ENCODE data around the gene MRM3.
"Not testable (repeated sequence)": the region's sequence is repeated elsewhere in the genome, so short reads cannot be mapped to it uniquely, and the experiment has no call there.

The MRM3 gene

GRCh38 chr17:828761-829160 lies 46.6 kb downstream of the MRM3 start:
- no peak for TF ChIP-seq CTCF (IDR thresholded peaks at IDR 0.05; ENCODE audit: low read depth, low read length)
- no peak overlapping the region for H3K4me3 ChIP-seq (ENCODE audit: low read depth, low read length)
- no peak for DNase-seq (ENCODE audit: low read depth, low spot score)
- in situ Hi-C loops (cut with HindIII; ENCODE audit: low sequenced_read_pairs): no loop called here

GRCh38 chr17:829614-830013 lies 47.5 kb downstream of the MRM3 start:
- DNase-seq (ENCODE audit: low read depth, low spot score); in situ Hi-C loops (cut with HindIII; ENCODE audit: low sequenced_read_pairs); H3K4me3 ChIP-seq (ENCODE audit: low read depth, low read length): not testable (repeated sequence)

GRCh38 chr17:830381-830780 lies 48.2 kb downstream of the MRM3 start:
- no peak overlapping the region for H3K4me3 ChIP-seq (ENCODE audit: low read depth, low read length)
- in situ Hi-C loops (cut with HindIII; ENCODE audit: low sequenced_read_pairs): no loop called here
- TF ChIP-seq CTCF (IDR thresholded peaks at IDR 0.05; ENCODE audit: low read depth, low read length): no peak
- no peak for DNase-seq (ENCODE audit: low read depth, low spot score)

- DNase-seq (ENCODE audit: low read depth, low spot score): no peak
- no peak overlapping the region for H3K4me3 ChIP-seq (ENCODE audit: low read depth, low read length)
- no peak for TF ChIP-seq CTCF (IDR thresholded peaks at IDR 0.05; ENCODE audit: low read depth, low read length)
- in situ Hi-C loops (cut with HindIII; ENCODE audit: low sequenced_read_pairs): no loop called here
These were observed 48.8 kb downstream of the MRM3 start for GRCh38 chr17:830950-831349.

GRCh38 chr17:834136-834535 lies 52.0 kb downstream of the MRM3 start:
- H3K4me3 ChIP-seq (ENCODE audit: low read depth, low read length): no peak overlapping the region
- TF ChIP-seq CTCF (IDR thresholded peaks at IDR 0.05; ENCODE audit: low read depth, low read length): no peak
- in situ Hi-C loops (cut with HindIII; ENCODE audit: low sequenced_read_pairs): no loop called here
- no peak for DNase-seq (ENCODE audit: low read depth, low spot score)

GRCh38 chr17:835263-835662 lies 53.1 kb downstream of the MRM3 start:
- no peak for TF ChIP-seq CTCF (IDR thresholded peaks at IDR 0.05; ENCODE audit: low read depth, low read length)
- no peak overlapping the region for H3K4me3 ChIP-seq (ENCODE audit: low read depth, low read length)
- in situ Hi-C loops (cut with HindIII; ENCODE audit: low sequenced_read_pairs): no loop called here

GRCh38 chr17:835721-836120 lies 53.6 kb downstream of the MRM3 start:
- DNase-seq (ENCODE audit: low read depth, low spot score); H3K4me3 ChIP-seq (ENCODE audit: low read depth, low read length); in situ Hi-C loops (cut with HindIII; ENCODE audit: low sequenced_read_pairs): not testable (repeated sequence)

More at GRCh38 chr17:835263-835662, 53.1 kb downstream of the MRM3 start:
- peak; percentile 97 for DNase-seq (ENCODE audit: low read depth, low spot score)

- DNase-seq (ENCODE audit: low read depth, low spot score): peak; percentile 52
- no peak for TF ChIP-seq CTCF (IDR thresholded peaks at IDR 0.05; ENCODE audit: low read depth, low read length)
- no peak overlapping the region for H3K4me3 ChIP-seq (ENCODE audit: low read depth, low read length)
- in situ Hi-C loops (cut with HindIII; ENCODE audit: low sequenced_read_pairs): no loop called here
These were observed 54.0 kb downstream of the MRM3 start for GRCh38 chr17:836151-836550.

Measured in astrocyte of the spinal cord (primary cell).